H9 (cell line): Measurements from ENCODE around the gene SERPINA5. TPM values are rescaled to one million over a fixed set of nuclear protein-coding genes. Genes with fewer than 3 reads are reported as not detected.

Experiments
- DNase-seq: peaks from one replicate; pipeline ENCODE4 v3.0.0-alpha.2; 2017
- H2AFZ ChIP-seq: one replicate; pipeline ENCODE4 v1.6.1; 2013; ENCODE audit warnings: mild to moderate bottlenecking, low read length, control low read depth, moderate library complexity
- H2AK5ac ChIP-seq: 2 replicates; pipeline ENCODE4 v1.6.1; 2013; ENCODE audit warnings: low read length, control low read depth, mixed read lengths; ENCODE audit not compliant: insufficient read length
- H2BK120ac ChIP-seq: one replicate; pipeline ENCODE4 v1.6.1; 2013; ENCODE audit warnings: low read depth, mild to moderate bottlenecking, low read length, control low read depth, inconsistent platforms; ENCODE audit not compliant: poor library complexity, severe bottlenecking
- H2BK12ac ChIP-seq: 2 replicates; pipeline ENCODE4 v1.6.1; 2013; ENCODE audit warnings: low read length, control low read depth, mixed read lengths, low read depth; ENCODE audit not compliant: insufficient read length
- H2BK15ac ChIP-seq: 2 replicates; pipeline ENCODE4 v1.6.1; 2013; ENCODE audit warnings: low read depth, low read length, control low read depth
- H2BK20ac ChIP-seq: one replicate; pipeline ENCODE4 v1.6.1; 2013; ENCODE audit warnings: low read depth, mild to moderate bottlenecking, low read length, control low read depth, inconsistent platforms; ENCODE audit not compliant: poor library complexity, severe bottlenecking
- H2BK5ac ChIP-seq: 2 replicates; pipeline ENCODE4 v1.6.1; 2013; ENCODE audit warnings: low read length, control low read depth, mixed read lengths; ENCODE audit not compliant: insufficient read length
- H3K14ac ChIP-seq: 2 replicates; pipeline ENCODE4 v1.6.1; 2013; ENCODE audit warnings: low read length, control low read depth; ENCODE audit not compliant: insufficient read depth
- H3K18ac ChIP-seq: 2 replicates; pipeline ENCODE4 v1.6.1; 2013; ENCODE audit warnings: low read depth, mild to moderate bottlenecking, mixed read lengths, low read length, control low read depth; ENCODE audit not compliant: insufficient read length
- H3K23ac ChIP-seq: 2 replicates; pipeline ENCODE4 v1.6.1; 2013; ENCODE audit warnings: low read length, control low read depth, mixed read lengths, low read depth; ENCODE audit not compliant: insufficient read length
- H3K23me2 ChIP-seq: 2 replicates; pipeline ENCODE4 v1.6.1; 2013; ENCODE audit warnings: low read depth, mild to moderate bottlenecking, mixed read lengths, low read length, control low read depth; ENCODE audit not compliant: insufficient read length, poor library complexity, severe bottlenecking
- H3K27ac ChIP-seq: 2 replicates; pipeline ENCODE4 v1.5.1; 2013; ENCODE audit warnings: low read length, control low read depth, mixed read lengths, low read depth; ENCODE audit not compliant: insufficient read length
- H3K27me3 ChIP-seq: 2 replicates; pipeline ENCODE4 v1.6.1; 2013; ENCODE audit warnings: low read length, control low read depth, inconsistent platforms; ENCODE audit not compliant: insufficient read depth
- H3K4ac ChIP-seq: 2 replicates; pipeline ENCODE4 v1.6.1; 2013; ENCODE audit warnings: low read depth, mild to moderate bottlenecking, control low read depth, inconsistent platforms, low read length, moderate library complexity
- H3K4me1 ChIP-seq: 2 replicates; pipeline ENCODE4 v1.6.1; 2013; ENCODE audit warnings: low read length, control low read depth, inconsistent platforms; ENCODE audit not compliant: insufficient read depth
- H3K4me2 ChIP-seq: 2 replicates; pipeline ENCODE4 v1.6.1; 2013; ENCODE audit warnings: low read length, control low read depth, mixed read lengths; ENCODE audit not compliant: insufficient read length, insufficient read depth
- H3K56ac ChIP-seq: 2 replicates; pipeline ENCODE4 v1.6.1; 2013; ENCODE audit warnings: low read depth, mild to moderate bottlenecking, mixed read lengths, low read length, control low read depth; ENCODE audit not compliant: insufficient read length
- H3K79me1 ChIP-seq: 2 replicates; pipeline ENCODE4 v1.6.1; 2013; ENCODE audit warnings: low read depth, mild to moderate bottlenecking, moderate library complexity, low read length, control low read depth, inconsistent platforms; ENCODE audit not compliant: insufficient read depth, poor library complexity, severe bottlenecking
- H3K79me2 ChIP-seq: 2 replicates; pipeline ENCODE4 v1.6.1; 2013; ENCODE audit warnings: low read length, control low read depth, inconsistent platforms; ENCODE audit not compliant: insufficient read depth
- H3K9ac ChIP-seq: 2 replicates; pipeline ENCODE4 v1.6.1; 2013; ENCODE audit warnings: low read length, control low read depth, mixed read lengths; ENCODE audit not compliant: insufficient read length; ENCODE audit errors: extremely low read depth
- H3K9me3 ChIP-seq: one replicate; pipeline ENCODE4 v1.6.1; 2013; ENCODE audit warnings: low read depth, low read length, inconsistent platforms; ENCODE audit not compliant: control insufficient read depth
- H3T11ph ChIP-seq: one replicate; pipeline ENCODE4 v1.6.1; 2013; ENCODE audit warnings: mild to moderate bottlenecking, low read length, control low read depth, inconsistent platforms
- H4K20me1 ChIP-seq: one replicate; pipeline ENCODE4 v1.6.1; 2013; ENCODE audit not compliant: control insufficient read depth, insufficient read length, insufficient read depth
- H4K5ac ChIP-seq: 2 replicates; pipeline ENCODE4 v1.6.1; 2013; ENCODE audit warnings: low read depth, mild to moderate bottlenecking, mixed read lengths, low read length, control low read depth; ENCODE audit not compliant: insufficient read length
- H4K8ac ChIP-seq: replicated peaks from 2 replicates; pipeline ENCODE4 v1.6.1; 2013; ENCODE audit warnings: low read length, control low read depth, mixed read lengths, low read depth; ENCODE audit not compliant: insufficient read length
- H4K91ac ChIP-seq: 2 replicates; pipeline ENCODE4 v1.6.1; 2013; ENCODE audit warnings: low read depth, mild to moderate bottlenecking, moderate library complexity, mixed read lengths, low read length, control low read depth; ENCODE audit not compliant: insufficient read length
- H3K27ac Mint-ChIP-seq, 3 experiments: 2 replicates in 2 of 3; 3 replicates in 1 of 3; pipeline ENCODE4 v1.8.0; 2020 to 2021; ENCODE audit warnings: mixed read lengths in 3 of 3, mild to moderate bottlenecking in 1 of 3, moderate library complexity in 1 of 3
- H3K27me3 Mint-ChIP-seq: 2 replicates; pipeline ENCODE4 v1.8.0; 2021; ENCODE audit warnings: low read depth, mild to moderate bottlenecking, moderate library complexity, mixed read lengths
- H3K36me3 Mint-ChIP-seq, 3 experiments: 2 replicates in 2 of 3; 3 replicates in 1 of 3; pipeline ENCODE4 v1.8.0; 2020 to 2021; ENCODE audit warnings: low read depth in 3 of 3, mixed read lengths in 3 of 3; ENCODE audit not compliant: insufficient read depth in 1 of 3
- H3K4me1 Mint-ChIP-seq, 2 experiments: 2 replicates each; pipeline ENCODE4 v1.8.0; 2020; ENCODE audit warnings: mixed read lengths in 2 of 2
- H3K4me3 Mint-ChIP-seq, 2 experiments: 2 replicates in 1 of 2; 3 replicates in 1 of 2; pipeline ENCODE4 v1.8.0; 2020 to 2021; ENCODE audit warnings: mild to moderate bottlenecking in 2 of 2, mixed read lengths in 2 of 2, moderate library complexity in 1 of 2
- H3K9me3 Mint-ChIP-seq, 2 experiments: 2 replicates in 1 of 2; 3 replicates in 1 of 2; pipeline ENCODE4 v1.8.0; 2020; ENCODE audit warnings: mild to moderate bottlenecking in 2 of 2, mixed read lengths in 2 of 2, moderate library complexity in 1 of 2
- WGBS: extraction: QIAGEN DNeasy Blood & Tissue Kit; methylation state at CpG from one replicate; pipeline ENCODE4 v1.1.7; 2013; ENCODE audit warnings: missing lambda C conversion rate, low lambda C conversion rate, mixed read lengths; ENCODE audit not compliant: insufficient read length; ENCODE audit errors: extremely low coverage; 5-methylcytosine and 5-hydroxymethylcytosine counted together
- total RNA-seq: library from RNA; stranded (reverse); gene quantifications from 2 replicates; pipeline ENCODE4 v1.2.1, GENCODE V29; 2021
- TF ChIP-seq, protein P1 (sequence below): fragments of 200-600 bp; sonication (generic); conservative IDR thresholded peaks from 3 replicates; pipeline ENCODE4 v1.8.0; 2021; ENCODE audit warnings: antibody characterized with exemption, mild to moderate bottlenecking

Gene SERPINA5
- total RNA-seq, 1 experiment from 2014 or later: 1.1 TPM

DNA sequence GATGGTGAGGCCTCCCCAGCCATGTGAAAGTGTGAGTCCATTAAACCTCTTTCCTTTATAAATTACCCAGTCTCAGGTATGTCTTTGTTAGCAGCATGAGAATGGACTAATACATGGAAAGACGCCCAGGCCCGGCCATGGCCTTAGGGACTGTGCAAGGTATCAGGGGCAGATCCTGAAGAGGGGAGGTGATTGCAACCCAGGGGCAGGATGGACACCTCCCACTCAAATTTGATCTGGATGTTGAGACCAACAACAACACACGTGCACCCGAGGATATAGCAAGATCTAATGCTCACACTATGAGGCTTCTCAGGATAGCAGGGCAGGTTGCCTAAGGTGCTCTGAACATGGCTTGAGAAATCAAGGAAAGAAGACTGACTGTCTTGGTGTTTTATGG, 33.5 kb upstream of the SERPINA5 start:
- no peaks in the 10 kb centered on the region for H3K36me3 Mint-ChIP-seq

More for the DNA sequence above, 33.5 kb upstream of the SERPINA5 start:
- H3K27me3 ChIP-seq: no peaks in the 10 kb centered on the region
- no peak overlapping the region for H4K91ac ChIP-seq
- H3K79me2 ChIP-seq: no peaks in the 10 kb centered on the region
- H2AK5ac ChIP-seq: no peak overlapping the region
- peaks cover 1% of the 10 kb centered on the region; the same call in 1 of the 2 replicates for H3K4me1 ChIP-seq
- H3K23me2 ChIP-seq: no peaks in the 10 kb centered on the region
- no peak overlapping the region for H2BK15ac ChIP-seq
- H3K4ac ChIP-seq: no peak overlapping the region
- no peak overlapping the region for H2BK12ac ChIP-seq
- H3K27me3 Mint-ChIP-seq: peaks cover 25% of the 10 kb centered on the region
- no peak overlapping the region for H2BK5ac ChIP-seq
- H3K9me3 Mint-ChIP-seq: peaks cover 0 to 5% of the 10 kb centered on the region in 2 experiments; a peak in 4 of 5 replicates
- no peak overlapping the region for H2BK120ac ChIP-seq
- no peak for DNase-seq
- WGBS: no CpG with 5 or more reads among the region's 4 CpGs
- H3K14ac ChIP-seq: no peak overlapping the region
- H3K27ac Mint-ChIP-seq: peak overlapping the region in 1 of 3 experiments; percentile 69; a peak in 2 of 7 replicates
- TF ChIP-seq, protein P1, sequence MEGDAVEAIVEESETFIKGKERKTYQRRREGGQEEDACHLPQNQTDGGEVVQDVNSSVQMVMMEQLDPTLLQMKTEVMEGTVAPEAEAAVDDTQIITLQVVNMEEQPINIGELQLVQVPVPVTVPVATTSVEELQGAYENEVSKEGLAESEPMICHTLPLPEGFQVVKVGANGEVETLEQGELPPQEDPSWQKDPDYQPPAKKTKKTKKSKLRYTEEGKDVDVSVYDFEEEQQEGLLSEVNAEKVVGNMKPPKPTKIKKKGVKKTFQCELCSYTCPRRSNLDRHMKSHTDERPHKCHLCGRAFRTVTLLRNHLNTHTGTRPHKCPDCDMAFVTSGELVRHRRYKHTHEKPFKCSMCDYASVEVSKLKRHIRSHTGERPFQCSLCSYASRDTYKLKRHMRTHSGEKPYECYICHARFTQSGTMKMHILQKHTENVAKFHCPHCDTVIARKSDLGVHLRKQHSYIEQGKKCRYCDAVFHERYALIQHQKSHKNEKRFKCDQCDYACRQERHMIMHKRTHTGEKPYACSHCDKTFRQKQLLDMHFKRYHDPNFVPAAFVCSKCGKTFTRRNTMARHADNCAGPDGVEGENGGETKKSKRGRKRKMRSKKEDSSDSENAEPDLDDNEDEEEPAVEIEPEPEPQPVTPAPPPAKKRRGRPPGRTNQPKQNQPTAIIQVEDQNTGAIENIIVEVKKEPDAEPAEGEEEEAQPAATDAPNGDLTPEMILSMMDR: no peak
- H3K18ac ChIP-seq: no peak overlapping the region
- H3K4me3 Mint-ChIP-seq: no peak overlapping the region
- no peak overlapping the region for H3T11ph ChIP-seq
- H3K4me2 ChIP-seq: no peak overlapping the region
- H3K9ac ChIP-seq: no peak overlapping the region
- peaks cover 21 to 24% of the 10 kb centered on the region in 2 experiments for H3K4me1 Mint-ChIP-seq
- no peak overlapping the region for H3K23ac ChIP-seq
- H3K56ac ChIP-seq: no peak overlapping the region
- H4K8ac ChIP-seq: no peak overlapping the region
- H3K9me3 ChIP-seq: no peaks in the 10 kb centered on the region
- no peaks in the 10 kb centered on the region for H4K20me1 ChIP-seq
- no peak overlapping the region for H3K27ac ChIP-seq
- no peaks in the 10 kb centered on the region for H3K79me1 ChIP-seq
- no peak overlapping the region for H2AFZ ChIP-seq
- H2BK20ac ChIP-seq: no peak overlapping the region
- H4K5ac ChIP-seq: no peak overlapping the region
